Left renal pelvis (tissue), 4 donors: ENCODE results near the gene ARSI. TPM values are rescaled to one million over a fixed set of nuclear protein-coding genes. Genes with fewer than 3 reads are reported as not detected.
"Not testable (repeated sequence)": the region's sequence is repeated elsewhere in the genome, so short reads cannot be mapped to it uniquely, and the experiment has no call there.

ENCODE experiments used
- DNase-seq, 4 donors: peaks; one replicate each; pipeline ENCODE4 v3.0.0-alpha.2; 2013; ENCODE audit warnings: low read depth in 4 of 4, low spot score in 3 of 4
- polyA plus RNA-seq, 4 donors: library from polyadenylated mRNA; unstranded; fragments of 120-200 nt; gene quantifications; one replicate each; pipeline ENCODE4 v1.2.1, GENCODE V29; 2013; ENCODE audit not compliant: insufficient read length in 4 of 4

Gene ARSI
- polyA plus RNA-seq, 4 donors: 2.2 to 8.7 (median 3.0) TPM

DNA sequence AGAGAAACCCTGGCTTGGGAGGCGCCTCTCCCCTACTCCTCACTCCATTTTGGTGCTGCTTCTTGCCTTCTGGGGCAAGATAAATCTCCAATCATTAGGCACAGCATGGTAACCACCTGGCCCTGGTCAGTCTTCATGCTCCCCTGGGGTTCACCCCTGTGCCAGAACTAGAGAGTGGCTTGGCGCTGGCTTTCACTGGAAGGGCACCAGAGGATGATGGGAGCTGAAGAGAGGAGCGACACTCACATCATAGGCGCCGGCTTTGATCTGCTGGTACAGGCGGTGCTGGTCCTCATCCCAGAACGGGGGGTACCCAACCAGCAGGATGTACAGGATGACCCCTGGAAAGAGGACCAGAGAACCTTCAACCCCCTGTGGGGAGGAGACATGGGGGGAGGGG lies 51.2 kb downstream of the ARSI start:
- no peak for DNase-seq

GRCh38 chr5:150249744-150250143 lies 53.0 kb downstream of the ARSI start:
- no peak for DNase-seq

- DNase-seq: no peak
Observed at GRCh38 chr5:150248946-150249345, 53.8 kb downstream of the ARSI start.

DNA sequence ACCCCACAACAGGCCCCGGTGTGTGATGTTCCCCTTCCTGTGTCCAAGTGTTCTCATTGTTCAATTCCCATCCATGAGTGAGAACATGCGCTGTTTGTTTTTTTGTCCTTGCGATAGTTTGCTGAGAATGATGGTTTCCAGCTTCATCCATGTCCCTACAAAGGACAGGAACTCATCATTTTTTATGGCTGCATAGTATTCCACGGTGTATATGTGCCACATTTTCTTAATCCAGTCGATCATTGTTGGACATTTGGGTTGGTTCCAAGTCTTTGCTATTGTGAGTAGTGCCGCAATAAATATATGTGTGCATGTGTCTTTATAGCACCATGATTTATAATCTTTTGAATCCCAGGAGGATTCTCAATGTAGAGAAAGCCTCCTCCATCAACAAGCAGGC lies 54.2 kb downstream of the ARSI start:
- not testable (repeated sequence) for DNase-seq

DNA sequence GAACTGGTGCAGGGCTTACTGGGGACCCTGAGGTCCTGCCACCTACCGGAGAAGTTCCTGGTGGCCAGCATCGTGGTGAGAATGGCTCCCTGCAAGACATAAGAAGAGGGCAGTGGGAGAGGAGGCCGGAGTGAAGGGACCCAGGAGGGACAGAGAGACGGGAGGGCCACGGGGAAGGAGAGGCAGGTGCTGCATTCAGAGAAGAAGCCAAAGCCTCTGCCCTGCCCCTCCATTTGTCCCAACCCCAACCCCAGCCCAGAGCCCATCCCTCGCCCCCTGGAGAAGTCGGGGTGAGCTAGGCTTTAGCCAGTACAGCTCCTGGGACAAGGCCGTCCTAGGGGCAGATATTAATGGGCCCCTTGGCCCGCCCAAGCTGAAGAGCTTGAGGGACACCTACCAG lies 55.0 kb downstream of the ARSI start:
- no peak for DNase-seq

DNA sequence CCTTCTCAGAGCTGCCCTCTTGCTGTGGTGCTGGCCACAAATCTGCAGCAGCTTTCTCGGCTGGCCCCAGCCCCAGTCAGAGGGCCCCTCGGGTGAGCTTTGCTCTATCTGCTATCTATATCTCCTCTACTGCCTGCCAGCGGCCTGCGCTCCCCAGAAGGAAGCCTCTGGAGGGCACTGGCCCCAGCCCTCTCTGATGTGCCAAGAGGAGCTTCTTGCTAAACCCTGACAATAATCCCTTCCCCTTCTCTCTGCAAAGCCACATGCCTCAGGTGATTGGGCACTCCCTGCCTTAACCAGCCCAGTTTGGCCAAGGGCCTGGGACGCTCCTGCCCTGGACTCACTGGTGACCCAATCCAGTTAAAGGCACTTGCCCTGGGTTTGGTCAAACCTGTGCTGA lies 55.9 kb downstream of the ARSI start:
- DNase-seq: no peak

- DNase-seq: no peak
Observed at GRCh38 chr5:150246429-150246828, 56.3 kb downstream of the ARSI start.

Other genes starting within 250 kb of the ARSI start
- 10 to 100 TPM; 15.4 to 36.1 (median 17.1) TPM for gene CSF1R, start 216.4 kb downstream of the ARSI start, polyA plus RNA-seq
- 100 to 1,000 TPM; 133 to 196 (median 138) TPM for gene PDGFRB, start 147.1 kb downstream of the ARSI start, polyA plus RNA-seq
- under 1 TPM; 0.10 to 0.73 (median 0.53) TPM for gene CDX1, start 136.1 kb downstream of the ARSI start, polyA plus RNA-seq
- gene SLC6A7, start 112.8 kb downstream of the ARSI start, polyA plus RNA-seq: under 1 TPM in 3 of 4 donors, not detected in 1; 0.06 to 0.13 (median 0.11) TPM
- 1 to 10 TPM in 3 of 4 donors, under 1 TPM in 1; 0.75 to 4.8 (median 3.2) TPM for gene CAMK2A, start 13.1 kb downstream of the ARSI start, polyA plus RNA-seq
- gene TCOF1, start 54.8 kb upstream of the ARSI start, polyA plus RNA-seq: 10 to 100 TPM; 20.0 to 43.8 (median 33.1) TPM
- 100 to 1,000 TPM; 139 to 321 (median 277) TPM for gene CD74, start 110.0 kb upstream of the ARSI start, polyA plus RNA-seq
- 1,000 to 10,000 TPM; 1,813 to 1,980 (median 1,872) TPM for gene RPS14, start 146.8 kb upstream of the ARSI start, polyA plus RNA-seq
- gene NDST1, start 205.2 kb upstream of the ARSI start, polyA plus RNA-seq: 10 to 100 TPM; 51.8 to 70.0 (median 52.9) TPM